Ascending aorta (tissue), 2 donors: ENCODE measurements around the gene CEACAM16. TPM values are rescaled to one million over a fixed set of nuclear protein-coding genes. Genes with fewer than 3 reads are reported as not detected.

ENCODE experiments used
- DNase-seq, 2 donors: peaks; one replicate each; pipeline ENCODE4 v3.0.0-alpha.2; 2019; ENCODE audit warnings: low spot score in 2 of 2
- H3K27ac ChIP-seq, 2 donors: fragments of 200-600 bp; sonication (generic); one replicate each; pipeline ENCODE4 v1.5.1; 2016 to 2017; ENCODE audit warnings: mild to moderate bottlenecking in 1 of 2
- H3K27me3 ChIP-seq: fragments of 200-600 bp; sonication (generic); one replicate; pipeline ENCODE4 v1.5.1; 2017
- H3K36me3 ChIP-seq, 2 donors: fragments of 200-600 bp; sonication (generic); one replicate each; pipeline ENCODE4 v1.5.1; 2016
- H3K4me1 ChIP-seq, 2 donors: fragments of 200-600 bp; sonication (generic); one replicate each; pipeline ENCODE4 v1.5.1; 2016 to 2017; ENCODE audit warnings: mild to moderate bottlenecking in 1 of 2
- H3K4me3 ChIP-seq, 2 donors: fragments of 200-600 bp; sonication (generic); one replicate each; pipeline ENCODE4 v1.5.1; 2016 to 2017; ENCODE audit warnings: mild to moderate bottlenecking in 1 of 2
- H3K9me3 ChIP-seq, 2 donors: fragments of 200-600 bp; sonication (generic); one replicate each; pipeline ENCODE4 v1.5.1; 2016
- CTCF ChIP-seq, 3 experiments: fragments of 200-600 bp in 2 of 3; fragments of 450-650 bp in 1 of 3; sonication (generic) in 2 of 3; IDR thresholded peaks; one replicate each; pipeline ENCODE4 v1.5.1; 2016 to 2019; ENCODE audit warnings: antibody characterized with exemption in 3 of 3, mild to moderate bottlenecking in 1 of 3, moderate library complexity in 1 of 3
- intact Hi-C: fragments of 100-400 bp; cut with DNase I; formaldehyde crosslinking; loops from one replicate; pipeline ENCODE4 v1.15.1; 2023
- total RNA-seq: library from RNA; depleted of rRNA; stranded (reverse); fragments of >200 nt; gene quantifications from one replicate; pipeline ENCODE4 v1.1.0, GENCODE V29; 2016

Gene CEACAM16
- total RNA-seq, 1 donor from 2014 or later, result not detected

GRCh38 chr19:44742330-44743061 lies 43.5 kb downstream of the CEACAM16 start:
- H3K36me3 ChIP-seq, result no peaks in the 10 kb centered on the region
- peak in 1 of 2 donors; percentile 74 for DNase-seq
- intact Hi-C loops, result loop anchor here (2.0 kb wide), 1 partner anchor 14 kb away; no protein-coding TSS in a partner anchor
- H3K4me3 ChIP-seq, result peak overlapping the region in 1 of 2 donors; percentile 17
- no peaks in the 10 kb centered on the region for H3K9me3 ChIP-seq
- TF ChIP-seq CTCF (IDR thresholded peaks at IDR 0.05), result no peak
- peaks cover 28 to 34% of the 10 kb centered on the region in 2 donors for H3K4me1 ChIP-seq
- H3K27ac ChIP-seq, result peak overlapping the region; percentile 82 to 83
- H3K27me3 ChIP-seq, result no peaks in the 10 kb centered on the region

GRCh38 chr19:44744871-44745332 lies 46.0 kb downstream of the CEACAM16 start:
- Histone ChIP-seq H3K4me3 (no peak overlapping the region), H3K36me3 (no peaks in the 10 kb centered on the region), H3K4me1 (peaks cover 28 to 45% of the 10 kb centered on the region in 2 donors), H3K27ac (peak overlapping the region; percentile 76 to 82), H3K27me3 (no peaks in the 10 kb centered on the region), H3K9me3 (no peaks in the 10 kb centered on the region)
- intact Hi-C loops, result no loop called here
- TF ChIP-seq CTCF (IDR thresholded peaks at IDR 0.05), result no peak
- no peak for DNase-seq

GRCh38 chr19:44745341-44745831 lies 46.4 kb downstream of the CEACAM16 start:
- Histone ChIP-seq H3K27ac (peak overlapping the region; percentile 76 to 82), H3K4me1 (peaks cover 29 to 45% of the 10 kb centered on the region in 2 donors), H3K36me3 (no peaks in the 10 kb centered on the region), H3K9me3 (no peaks in the 10 kb centered on the region), H3K27me3 (no peaks in the 10 kb centered on the region), H3K4me3 (no peak overlapping the region)
- DNase-seq, result peak in 1 of 2 donors; percentile 81
- intact Hi-C loops, result no loop called here
- TF ChIP-seq CTCF (IDR thresholded peaks at IDR 0.05), result no peak

GRCh38 chr19:44745887-44746600 lies 47.1 kb downstream of the CEACAM16 start:
- no peak for DNase-seq
- Histone ChIP-seq H3K9me3 (no peaks in the 10 kb centered on the region), H3K4me3 (no peak overlapping the region), H3K36me3 (no peaks in the 10 kb centered on the region), H3K4me1 (peaks cover 29 to 41% of the 10 kb centered on the region in 2 donors), H3K27me3 (no peaks in the 10 kb centered on the region), H3K27ac (peak overlapping the region; percentile 76 to 82)
- TF ChIP-seq CTCF (IDR thresholded peaks at IDR 0.05), result no peak
- intact Hi-C loops, result loop anchor here (2.0 kb wide), 1 partner anchor 75 kb away; no protein-coding TSS in a partner anchor

- H3K27ac ChIP-seq, result peak overlapping the region; percentile 76 to 82
- H3K4me3 ChIP-seq, result no peak overlapping the region
- intact Hi-C loops, result loop anchor here (2.0 kb wide), 1 partner anchor 74 kb away; no protein-coding TSS in a partner anchor
- peak in 1 of 2 donors; percentile 65 for DNase-seq
- no peaks in the 10 kb centered on the region for H3K9me3 ChIP-seq
- H3K36me3 ChIP-seq, result peaks cover 0 to 3% of the 10 kb centered on the region in 2 donors
- H3K4me1 ChIP-seq, result peaks cover 24 to 36% of the 10 kb centered on the region in 2 donors
- no peaks in the 10 kb centered on the region for H3K27me3 ChIP-seq
- no peak for TF ChIP-seq CTCF (IDR thresholded peaks at IDR 0.05)
Observed at GRCh38 chr19:44746616-44746945, 47.6 kb downstream of the CEACAM16 start.
